HG03097 (cell line): ENCODE results near the gene LRRC52.

Experiments used
- ATAC-seq: cut with Tn5 transposase; IDR thresholded peaks from one replicate; pipeline ENCODE4 v1.9.1; 2021; ENCODE audit not compliant: unreplicated experiment, low FRiP score

LRRC52 gene

DNA sequence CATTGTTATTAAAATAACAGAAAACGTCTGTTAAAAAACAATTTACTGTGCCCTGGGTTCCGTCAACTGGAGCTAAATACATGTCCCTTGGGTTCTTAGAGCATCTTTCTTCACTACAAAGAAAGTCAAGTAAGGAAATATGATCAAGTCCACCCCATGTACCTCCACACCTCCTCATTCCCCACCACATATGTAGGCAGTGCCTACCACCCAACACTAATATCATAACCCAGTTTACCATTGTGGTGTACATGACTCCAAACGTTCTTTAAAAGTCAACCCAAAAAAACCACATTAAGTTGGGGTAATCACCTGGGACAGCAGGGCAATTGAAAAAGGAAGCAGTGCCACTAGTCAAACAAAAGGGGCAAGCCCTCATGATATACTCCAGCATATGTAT lies 7.8 kb upstream of the LRRC52 start:
- ATAC-seq, result no peak

DNA sequence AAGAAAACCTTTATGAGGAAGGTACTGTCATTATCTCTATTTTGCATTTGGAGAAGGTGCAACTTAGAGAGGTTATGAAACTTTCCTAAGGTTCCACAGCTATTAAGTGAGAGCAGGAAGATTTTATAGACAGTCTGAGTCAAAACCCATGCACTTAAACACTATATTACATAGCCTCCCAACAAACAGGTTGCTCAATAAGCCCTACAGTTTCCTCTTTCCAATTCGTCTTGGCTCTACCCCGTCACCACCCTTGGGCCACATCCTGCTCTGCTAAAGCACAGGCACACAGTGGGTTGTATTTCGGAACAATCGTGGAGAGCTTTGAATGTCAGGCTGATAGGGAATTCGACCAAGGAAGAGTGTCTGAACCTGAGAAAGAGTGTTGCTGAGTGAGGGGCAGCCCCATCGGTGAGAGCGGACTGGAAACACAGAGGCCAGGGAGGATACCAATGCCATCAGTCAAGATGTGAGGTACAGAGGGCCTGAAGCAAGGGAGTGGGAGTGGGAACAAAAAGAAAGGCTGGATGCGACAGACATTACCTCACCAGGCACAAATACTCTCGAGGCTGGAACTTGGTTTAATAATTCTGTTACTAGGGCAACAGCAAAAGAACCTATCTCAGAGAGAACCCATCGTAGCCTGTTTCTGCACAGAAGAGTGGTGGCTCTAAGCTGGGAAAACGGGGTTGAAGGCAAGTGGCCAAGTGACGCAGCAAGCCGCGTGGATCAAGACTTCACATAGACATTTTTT lies 6.3 kb upstream of the LRRC52 start:
- ATAC-seq, result no peak

DNA sequence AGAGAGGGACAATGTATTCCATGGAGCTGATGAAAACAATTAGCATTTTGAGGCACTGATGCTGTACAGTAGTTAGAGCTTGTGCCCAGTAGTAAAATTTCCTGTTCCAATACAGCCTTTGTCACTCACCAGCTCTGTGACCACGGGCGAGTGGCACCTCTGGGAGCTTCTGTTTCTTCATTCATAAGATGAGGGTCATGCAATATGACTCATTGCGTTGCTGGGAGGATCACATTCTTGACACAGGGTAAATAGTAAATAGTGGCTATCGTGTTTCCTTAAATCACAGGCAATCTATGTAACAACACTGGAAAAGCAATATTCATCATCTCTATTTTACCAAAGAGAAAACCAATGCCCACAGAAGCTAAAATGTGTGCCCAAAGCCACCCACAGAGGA lies 4.5 kb upstream of the LRRC52 start:
- no peak for ATAC-seq

DNA sequence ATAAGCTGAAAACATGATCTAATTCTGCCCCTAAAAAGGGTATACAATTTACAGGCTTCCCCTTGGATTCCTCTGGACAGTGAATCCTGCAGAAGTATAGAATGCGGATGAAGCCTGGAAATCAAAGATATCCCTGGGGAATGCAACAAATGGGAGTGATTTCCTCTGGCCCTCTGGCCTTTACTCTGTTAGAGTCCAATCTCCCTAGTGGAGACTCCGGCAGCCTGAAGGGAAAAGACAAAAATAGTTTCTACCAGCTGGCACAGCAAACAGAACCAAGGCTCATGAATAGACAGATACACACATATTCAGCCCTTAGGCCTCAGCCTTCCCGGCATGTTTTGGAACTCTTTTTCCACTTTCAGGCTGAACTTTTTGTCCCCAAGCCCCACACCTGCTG lies 3.9 kb upstream of the LRRC52 start:
- ATAC-seq, result no peak

DNA sequence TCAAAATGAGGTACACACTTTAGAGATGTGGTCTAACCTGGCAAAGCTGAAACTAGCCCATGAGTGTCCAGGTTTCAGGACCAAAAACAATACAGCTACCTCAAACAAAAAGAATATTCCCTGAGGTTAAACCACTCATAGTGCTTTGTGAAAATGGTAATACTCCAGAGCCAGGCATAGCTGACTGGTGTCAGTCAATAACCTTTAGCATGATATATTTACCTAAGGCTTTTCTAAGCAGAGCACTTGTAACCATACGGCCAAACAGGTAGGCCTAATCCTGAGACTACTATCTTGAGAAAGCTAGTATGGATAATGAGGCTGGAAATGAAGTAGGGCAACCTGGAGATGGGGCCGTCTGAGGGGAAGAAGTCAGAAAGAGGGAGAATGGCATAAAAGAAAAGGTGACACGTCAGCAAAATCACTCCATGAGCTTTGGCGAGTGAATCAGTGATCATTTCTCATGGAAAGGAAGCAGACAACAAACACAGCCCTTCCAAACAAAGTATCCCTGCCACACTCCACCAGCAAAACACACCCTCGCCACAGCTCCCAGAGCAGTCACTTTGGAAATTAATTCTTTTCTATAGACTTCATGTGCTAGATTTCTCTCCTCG lies 1.7 kb upstream of the LRRC52 start:
- no peak for ATAC-seq

DNA sequence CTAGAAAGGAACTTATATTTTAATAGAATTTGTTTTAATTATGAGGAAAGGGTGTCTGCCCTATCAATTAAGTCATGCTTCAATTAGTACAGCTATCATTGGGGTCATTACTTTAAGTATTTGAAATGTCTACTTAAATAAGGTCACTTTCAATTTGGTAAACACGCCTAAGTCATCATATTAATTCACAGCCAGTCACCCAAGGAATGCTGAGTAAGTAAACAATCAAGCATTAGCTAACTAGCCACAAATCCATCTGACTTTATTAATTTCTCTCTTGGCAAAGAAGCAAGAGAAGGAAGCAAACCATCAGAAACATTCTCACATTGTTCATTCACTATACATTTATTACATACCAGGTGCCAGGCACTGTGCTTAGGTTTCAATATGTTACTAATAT lies 1.2 kb upstream of the LRRC52 start:
- no peak for ATAC-seq

DNA sequence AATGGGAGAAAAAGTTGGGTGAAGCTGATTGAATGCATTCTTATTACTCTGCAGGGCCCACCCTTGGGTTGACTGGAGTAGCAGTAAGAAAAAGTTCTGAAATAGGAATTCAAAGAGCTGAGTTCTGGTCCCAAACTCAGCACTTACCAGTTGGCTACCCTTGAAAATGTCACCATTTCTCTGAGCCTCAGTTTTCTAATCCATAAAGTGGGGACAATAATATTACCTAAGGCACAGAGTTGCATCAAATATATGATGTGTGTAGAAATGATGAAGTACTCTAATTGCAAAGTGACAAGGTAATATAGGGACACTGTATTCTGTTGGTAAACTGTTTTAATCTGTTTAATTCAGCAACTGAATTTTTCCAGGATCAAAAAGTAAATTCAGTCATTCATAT lies 1.2 kb downstream of the LRRC52 start:
- ATAC-seq, result no peak

DNA sequence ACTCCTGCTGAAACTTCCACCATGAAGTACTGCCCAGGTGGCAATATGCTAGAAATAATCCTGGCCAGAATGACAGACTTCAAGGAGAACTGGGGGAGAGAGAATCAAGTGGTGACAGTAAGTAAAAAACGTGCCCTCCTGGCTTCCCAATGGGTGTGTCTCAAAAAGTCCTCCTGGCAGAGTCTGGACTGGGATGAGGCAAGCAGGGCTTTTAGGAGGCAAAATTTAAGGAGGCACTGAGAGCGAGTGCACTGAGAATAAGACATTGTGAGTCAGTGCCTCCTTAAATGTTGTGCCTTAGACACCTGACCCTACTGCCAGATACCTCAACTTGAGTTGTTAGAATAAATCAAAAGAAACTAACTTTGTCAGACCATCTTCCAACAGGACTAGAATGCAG lies 2.2 kb downstream of the LRRC52 start:
- ATAC-seq, result no peak

DNA sequence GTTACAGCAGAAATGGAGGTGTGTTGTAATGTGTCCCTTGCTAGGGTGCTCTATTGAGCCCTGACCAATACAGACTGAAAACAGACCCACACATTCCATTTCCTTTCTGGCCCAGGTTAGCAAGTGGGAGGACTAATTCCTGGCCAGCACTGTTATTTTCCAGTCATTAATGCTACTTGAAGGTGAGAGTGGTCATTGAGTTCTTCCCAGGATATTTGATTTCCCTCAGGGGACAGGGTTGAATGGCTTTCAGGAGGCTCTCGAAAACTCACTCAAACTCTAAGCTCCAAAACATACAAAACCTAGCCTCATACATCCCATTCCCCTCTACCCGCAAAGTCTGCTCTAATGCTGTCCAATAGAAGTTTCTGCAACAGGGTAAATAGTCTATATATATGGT lies 6.2 kb downstream of the LRRC52 start:
- ATAC-seq, result no peak

DNA sequence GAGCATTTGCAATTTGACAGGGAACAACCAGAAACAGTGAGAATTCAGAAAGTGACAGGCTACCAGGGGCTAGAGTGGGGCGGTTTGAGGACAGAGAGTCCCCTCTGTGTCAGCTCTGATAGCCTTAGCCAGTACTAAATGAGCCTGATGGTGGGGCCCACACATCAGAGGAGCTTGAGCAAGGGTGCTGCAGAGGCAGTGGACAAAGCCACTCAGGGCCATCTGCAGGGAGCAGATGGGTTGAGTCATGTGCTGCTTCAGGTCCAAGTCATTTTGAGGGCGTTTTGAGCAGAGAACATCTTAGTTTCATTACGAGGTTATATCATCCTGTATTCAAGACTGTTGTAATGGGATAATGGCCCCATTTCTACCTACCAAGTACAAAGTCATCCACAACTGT lies 7.7 kb downstream of the LRRC52 start:
- ATAC-seq, result no peak

DNA sequence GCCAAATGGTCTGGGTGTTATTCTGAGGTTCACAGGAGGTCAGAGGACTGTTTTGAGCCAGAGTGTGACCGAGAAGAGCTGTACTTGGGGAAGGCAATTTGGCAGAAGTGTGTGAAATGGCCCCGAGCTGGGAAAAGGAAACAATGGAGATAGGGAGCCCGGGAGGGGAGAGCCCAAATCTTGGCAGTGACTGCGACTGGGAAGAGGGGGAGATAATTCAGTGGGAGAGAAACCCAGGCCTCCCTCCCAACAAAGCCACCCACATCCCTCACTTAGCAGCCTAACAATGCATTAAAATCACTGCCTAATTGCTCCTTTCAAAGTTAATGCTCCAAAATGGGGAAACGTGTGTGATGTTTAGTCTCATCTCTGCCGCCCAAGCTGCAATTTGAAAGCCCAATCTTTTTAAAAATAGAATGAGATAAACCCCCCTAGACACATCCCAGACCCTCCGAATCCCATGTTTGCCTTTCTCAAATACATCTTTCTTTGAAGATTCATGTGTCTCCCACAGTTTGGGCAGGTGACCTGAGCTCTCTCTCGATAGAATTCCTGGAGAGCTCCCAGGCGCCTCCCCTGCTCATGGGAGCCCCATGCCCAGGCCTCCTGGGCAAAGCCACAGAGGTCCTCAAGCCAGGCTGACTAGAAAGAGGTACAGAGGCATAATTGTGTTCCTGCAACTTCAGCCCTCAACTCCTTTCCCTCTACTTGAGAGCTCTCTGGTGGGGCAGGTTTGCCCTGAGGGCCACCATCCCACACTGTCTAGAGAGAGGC lies 17.3 kb downstream of the LRRC52 start:
- ATAC-seq, result no peak

DNA sequence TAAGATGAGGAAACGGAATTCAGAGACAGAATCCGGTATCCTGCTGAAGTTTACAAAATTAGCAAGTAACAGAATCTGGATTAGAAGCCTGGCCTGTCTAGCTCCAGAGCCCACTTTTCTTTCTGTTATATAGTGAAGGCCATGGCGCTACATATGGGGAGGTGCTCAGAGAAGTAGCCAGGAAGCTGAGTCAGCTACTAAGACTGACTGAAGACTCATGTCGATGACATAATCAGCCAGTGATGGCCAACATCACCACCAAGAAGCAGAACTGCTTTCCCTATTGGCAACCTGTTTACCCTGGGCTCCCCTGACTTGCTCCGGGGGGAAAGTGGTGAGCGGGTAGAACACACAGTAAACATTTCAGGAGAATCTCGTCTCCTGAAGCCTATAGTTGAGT lies 18.8 kb downstream of the LRRC52 start:
- no peak for ATAC-seq

DNA sequence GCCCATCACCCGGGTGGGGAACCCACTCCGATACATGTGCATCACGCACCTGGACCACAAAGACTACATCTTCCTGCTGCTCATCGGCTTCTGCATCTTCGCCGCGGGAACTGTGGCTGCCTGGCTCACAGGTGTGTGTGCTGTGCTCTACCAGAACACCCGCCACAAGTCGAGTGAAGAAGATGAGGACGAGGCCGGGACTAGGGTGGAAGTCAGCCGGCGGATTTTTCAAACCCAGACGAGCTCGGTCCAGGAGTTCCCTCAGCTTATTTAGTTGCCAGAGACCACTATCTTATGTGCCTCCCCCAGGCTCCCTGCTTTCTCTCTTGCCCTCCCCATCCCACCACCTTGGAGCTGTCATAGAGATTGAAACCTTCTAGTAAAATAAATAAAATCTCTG lies 19.8 kb downstream of the LRRC52 start:
- no peak for ATAC-seq

DNA sequence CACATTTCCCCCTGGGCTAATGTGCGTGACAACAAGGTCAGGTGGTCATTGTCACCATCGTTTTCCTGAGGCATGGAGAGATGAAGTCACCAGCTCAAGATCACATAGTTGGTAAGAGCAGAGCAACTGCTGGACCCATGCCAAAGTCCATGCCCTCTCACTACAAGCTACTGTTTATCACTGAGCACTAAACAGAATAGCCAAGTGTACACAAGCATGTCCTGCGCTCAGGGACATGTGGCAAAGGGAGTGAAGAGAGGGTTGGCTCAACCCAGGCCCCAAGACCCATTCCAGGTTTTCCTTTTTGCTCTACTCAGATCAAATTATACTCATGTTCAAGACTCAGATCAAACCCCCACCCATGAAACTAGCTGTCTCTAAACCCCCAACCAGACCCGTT lies 20.8 kb downstream of the LRRC52 start:
- no peak for ATAC-seq

DNA sequence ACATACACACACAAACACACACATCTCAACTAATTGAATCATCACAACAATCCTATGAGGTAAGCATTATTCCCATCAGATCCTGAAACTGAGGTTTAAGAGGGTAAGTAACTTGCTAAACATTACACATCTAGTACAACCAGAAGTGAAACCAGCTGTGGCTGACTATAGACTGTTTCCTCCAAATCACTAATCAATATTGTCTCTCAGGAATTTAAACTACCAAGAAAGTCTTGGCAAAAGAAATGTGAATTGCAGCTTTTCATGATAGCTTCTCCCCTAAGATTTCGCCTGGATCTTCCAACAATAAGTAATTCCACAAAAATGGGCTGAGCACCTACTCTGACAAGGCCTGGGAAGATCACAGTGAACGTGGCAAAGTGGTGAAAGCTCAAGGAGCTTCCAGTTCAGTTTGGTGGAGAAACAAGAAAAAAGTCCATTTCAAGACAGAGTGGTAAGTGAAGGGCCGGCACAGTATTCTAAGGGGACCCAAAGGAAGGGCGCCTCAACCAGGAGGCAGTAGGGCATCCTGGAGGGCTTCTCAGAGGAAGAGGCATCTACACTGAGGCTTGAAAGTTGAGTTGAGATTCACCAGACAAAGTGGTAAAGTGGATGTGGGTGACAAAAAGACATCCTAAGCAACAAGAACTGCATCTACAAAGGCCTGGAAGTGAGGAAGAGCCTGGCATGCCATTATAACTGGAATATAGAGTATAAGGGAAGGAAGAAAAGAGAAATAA lies 22.1 kb downstream of the LRRC52 start:
- no peak for ATAC-seq

DNA sequence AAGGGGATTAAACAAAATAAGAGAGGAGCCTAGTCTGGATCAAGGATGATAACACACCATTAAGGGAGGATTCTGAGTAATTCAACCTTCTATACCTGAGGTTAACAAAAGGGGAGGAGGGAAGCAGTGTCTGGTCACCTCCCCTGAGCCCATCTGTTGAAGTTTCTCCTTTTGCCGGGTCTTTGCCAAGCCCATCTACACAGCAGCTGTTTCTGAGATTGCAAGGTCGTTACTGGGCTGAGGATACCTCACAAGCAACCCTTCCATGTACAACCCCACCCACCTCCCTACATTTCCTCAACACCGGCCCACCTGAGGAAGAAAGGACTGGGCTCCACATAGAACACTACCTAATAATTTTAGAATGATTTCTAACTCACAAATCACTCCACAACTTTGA lies 26.3 kb downstream of the LRRC52 start:
- no peak for ATAC-seq

DNA sequence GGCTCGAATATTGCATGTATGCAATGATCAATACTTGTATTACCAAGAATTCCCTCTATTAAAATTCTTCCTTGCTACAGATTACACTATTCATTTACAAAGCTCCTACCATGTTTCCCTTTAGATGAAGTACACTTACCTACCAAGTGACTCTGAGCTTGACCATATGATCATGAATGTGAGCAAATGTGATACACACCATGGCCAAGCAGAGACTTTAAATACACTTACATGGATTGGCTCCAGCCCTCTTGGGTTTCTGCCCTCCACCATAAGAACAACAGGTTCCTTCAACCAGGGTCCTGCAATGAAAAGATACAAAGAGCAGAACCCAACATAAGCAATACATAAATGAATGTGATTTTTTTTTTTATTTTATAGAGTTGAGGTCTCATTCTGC lies 30.0 kb downstream of the LRRC52 start:
- no peak for ATAC-seq

DNA sequence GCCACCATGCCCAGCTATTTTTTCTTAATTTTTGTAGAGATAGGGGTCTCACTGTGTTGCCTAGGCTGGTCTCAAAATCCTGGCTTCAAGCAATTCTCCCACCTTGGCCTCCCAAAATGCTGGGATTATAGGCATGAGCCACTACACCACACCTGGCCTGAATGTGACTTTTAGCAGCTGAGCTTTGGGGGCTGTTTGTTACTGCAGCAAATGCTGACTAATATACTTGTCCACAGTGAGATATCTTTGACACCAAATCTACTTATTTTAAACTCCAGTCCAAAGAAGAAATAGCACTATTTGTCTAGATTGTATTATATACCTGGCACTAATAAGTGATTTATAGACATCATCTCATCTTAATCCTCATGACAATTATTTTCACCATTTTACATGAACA lies 30.5 kb downstream of the LRRC52 start:
- ATAC-seq, result no peak

DNA sequence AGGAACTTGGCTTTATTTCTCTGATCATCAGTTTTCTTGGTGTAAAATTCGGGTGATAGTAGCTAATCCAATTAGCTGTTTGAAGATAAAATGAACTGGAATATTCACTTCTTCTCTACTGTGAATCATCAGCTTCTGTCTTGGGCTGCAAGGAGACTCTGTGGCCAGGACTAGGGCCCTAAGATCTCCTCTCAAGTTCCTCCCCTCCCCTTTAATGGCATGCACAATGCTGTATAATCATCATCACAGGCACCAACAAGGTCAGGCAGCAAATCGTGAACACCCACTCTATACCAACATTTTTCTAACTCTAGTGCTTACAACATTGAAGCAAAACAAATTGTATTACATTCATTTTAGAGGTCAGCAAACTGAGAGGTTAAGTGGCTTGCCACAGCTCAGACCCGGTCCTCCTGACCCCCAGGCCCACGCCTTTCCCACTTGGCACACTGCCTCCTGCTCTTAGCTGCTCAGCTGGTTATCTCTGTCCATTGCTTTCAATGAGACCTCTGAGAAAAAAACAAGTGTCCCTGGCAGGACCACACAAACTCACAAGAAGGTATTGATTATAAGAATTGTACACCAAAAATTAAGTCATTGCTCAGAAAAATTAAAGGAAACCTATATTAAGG lies 31.8 kb downstream of the LRRC52 start:
- ATAC-seq, result no peak

DNA sequence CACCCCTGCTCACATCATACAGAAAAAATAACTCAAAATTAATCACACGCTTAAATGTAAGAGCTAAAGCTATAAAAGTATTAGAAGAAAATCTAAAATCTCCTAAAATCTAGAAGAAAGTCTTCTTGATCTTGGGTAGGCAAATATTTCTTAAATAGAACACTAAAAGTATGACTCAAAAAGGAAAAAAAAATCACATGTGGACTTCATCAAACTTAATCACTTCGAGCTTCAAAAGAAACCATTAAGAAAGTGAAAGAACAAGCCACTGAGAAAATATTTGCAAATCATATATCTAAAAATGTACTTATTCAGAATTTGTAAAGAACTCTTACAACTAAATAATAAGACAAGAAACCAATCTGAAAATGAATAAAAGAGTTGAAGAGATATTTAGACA lies 32.7 kb downstream of the LRRC52 start:
- no peak for ATAC-seq

DNA sequence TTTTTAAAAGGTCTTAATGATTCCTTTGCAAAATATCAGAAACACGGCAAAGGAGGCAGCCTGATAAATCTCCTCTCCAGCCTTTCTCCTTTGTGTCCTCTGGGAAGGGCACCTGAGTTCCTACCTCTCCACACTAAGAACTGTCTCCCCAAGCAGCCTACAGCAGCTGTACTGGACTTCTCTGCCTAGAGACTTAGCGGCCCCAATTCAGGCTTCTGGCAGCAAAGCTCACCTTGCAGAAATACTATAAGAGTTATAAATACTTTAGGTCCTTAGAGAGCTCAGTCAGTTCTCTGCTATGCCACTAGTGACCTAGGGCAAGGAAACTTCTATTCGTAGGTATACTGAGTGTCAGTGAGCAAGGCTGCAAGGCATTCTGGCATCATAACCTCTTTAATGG lies 33.9 kb downstream of the LRRC52 start:
- no peak for ATAC-seq
